Activated CD4-positive, alpha-beta memory T cell treated with anti-CD3 and anti-CD28 coated beads for 36 hours (primary cell): ENCODE data around the gene RHOBTB3. TPM values are rescaled to one million over a fixed set of nuclear protein-coding genes. Genes with fewer than 3 reads are reported as not detected.

Source experiments
- CTCF ChIA-PET: fragments of 350-600 bp; sonication (Branson Sonifier 250); formaldehyde crosslinking; loops from one replicate; lab custom pipeline; 2021; ENCODE audit warnings: antibody characterized with exemption, inconsistent platforms; lab: Charles Lee
- POLR2A ChIA-PET: fragments of 350-600 bp; sonication (Branson Sonifier 250); formaldehyde crosslinking; loops from one replicate; lab custom pipeline; 2021; ENCODE audit warnings: antibody characterized with exemption; lab: Charles Lee
- DNase-seq: peaks from one replicate; pipeline ENCODE4 v3.0.0-alpha.2; 2020
- H3K27ac Mint-ChIP-seq: one replicate; pipeline ENCODE4 v1.8.0; 2021; ENCODE audit warnings: mixed read lengths
- H3K27me3 Mint-ChIP-seq: one replicate; pipeline ENCODE4 v1.8.0; 2021; ENCODE audit warnings: mixed read lengths
- H3K36me3 Mint-ChIP-seq: one replicate; pipeline ENCODE4 v1.8.0; 2021; ENCODE audit warnings: mixed read lengths
- H3K4me1 Mint-ChIP-seq: one replicate; pipeline ENCODE4 v1.8.0; 2021; ENCODE audit warnings: low read depth, mixed read lengths
- H3K4me3 Mint-ChIP-seq: one replicate; pipeline ENCODE4 v1.8.0; 2021; ENCODE audit warnings: mild to moderate bottlenecking, mixed read lengths
- H3K9me3 Mint-ChIP-seq: one replicate; pipeline ENCODE4 v1.8.0; 2021; ENCODE audit warnings: mixed read lengths
- intact Hi-C: fragments of 100-400 bp; cut with micrococcal nuclease; formaldehyde crosslinking; loops from one replicate; pipeline ENCODE4 v1.15.1; 2023
- total RNA-seq, 2 experiments: library from RNA; stranded (reverse); gene quantifications; one replicate each; pipeline ENCODE4 v1.2.3, GENCODE V29; 2021

The RHOBTB3 gene
- total RNA-seq, 2 experiments from 2014 or later: 0.75 to 0.97 TPM

GRCh38 chr5:95739857-95740256 lies 8.7 kb downstream of the RHOBTB3 start:
- Mint-ChIP-seq H3K27me3 (peaks cover 11% of the 10 kb centered on the region), H3K9me3 (no peaks in the 10 kb centered on the region), H3K4me1 (peaks cover 2% of the 10 kb centered on the region), H3K4me3 (no peak overlapping the region), H3K36me3 (no peaks in the 10 kb centered on the region), H3K27ac (no peak overlapping the region)
- DNase-seq: no peak
- ChIA-PET CTCF (no interaction called here), POLR2A (no interaction called here)
- intact Hi-C loops: no loop called here

GRCh38 chr5:95741458-95741857 lies 10.3 kb downstream of the RHOBTB3 start:
- POLR2A ChIA-PET: no interaction called here
- DNase-seq: no peak

GRCh38 chr5:95743232-95743631 lies 12.1 kb downstream of the RHOBTB3 start:
- intact Hi-C loops: no loop called here
- ChIA-PET CTCF (no interaction called here), POLR2A (no interaction called here)
- Mint-ChIP-seq H3K36me3 (no peaks in the 10 kb centered on the region), H3K4me3 (no peak overlapping the region), H3K27me3 (peaks cover 3% of the 10 kb centered on the region), H3K27ac (no peak overlapping the region), H3K4me1 (peaks cover 8% of the 10 kb centered on the region), H3K9me3 (no peaks in the 10 kb centered on the region)
- DNase-seq: no peak

More at GRCh38 chr5:95741458-95741857, 10.3 kb downstream of the RHOBTB3 start:
- Mint-ChIP-seq H3K27ac (no peak overlapping the region), H3K36me3 (no peaks in the 10 kb centered on the region), H3K4me3 (no peak overlapping the region), H3K27me3 (peaks cover 5% of the 10 kb centered on the region), H3K9me3 (no peaks in the 10 kb centered on the region), H3K4me1 (peaks cover 4% of the 10 kb centered on the region)
- CTCF ChIA-PET: interaction anchor here (0.7 to 1.5 kb wide), 2 partner anchors 40 to 78 kb away, joined by 3 to 4 read pairs; no protein-coding TSS in a partner anchor
- intact Hi-C loops: no loop called here

DNA sequence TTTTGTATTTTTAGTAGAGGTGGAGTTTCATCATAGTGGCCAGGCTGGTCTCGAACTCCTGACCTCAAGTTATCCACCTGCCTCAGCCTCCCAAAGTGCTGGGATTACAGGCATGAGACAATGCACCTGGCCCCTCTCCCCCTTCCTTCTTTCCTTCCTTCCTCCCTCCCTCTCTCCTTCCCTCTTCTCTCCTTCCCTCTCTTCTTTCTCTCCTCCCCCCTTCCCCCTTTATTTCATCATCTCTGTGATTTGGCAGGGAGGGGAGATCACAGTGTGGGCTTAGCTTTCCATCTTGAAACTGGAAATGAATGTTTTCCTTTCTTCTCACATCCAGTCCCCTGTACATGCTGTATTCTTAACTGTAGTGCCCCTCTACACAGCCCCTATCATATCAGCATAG lies 12.7 kb downstream of the RHOBTB3 start:
- no peak for DNase-seq
- ChIA-PET CTCF (no interaction called here), POLR2A (interaction anchor here (0.7 kb wide), 1 partner anchor 97 kb away, joined by 3 read pairs; the partner anchor contains the start of gene RFESD)
- H3K4me3 Mint-ChIP-seq: no peak overlapping the region
- no peak overlapping the region for H3K27ac Mint-ChIP-seq
- peaks cover 8% of the 10 kb centered on the region for H3K4me1 Mint-ChIP-seq
- intact Hi-C loops: no loop called here
- no peaks in the 10 kb centered on the region for H3K9me3 Mint-ChIP-seq
- H3K27me3 Mint-ChIP-seq: peaks cover 3% of the 10 kb centered on the region
- H3K36me3 Mint-ChIP-seq: no peaks in the 10 kb centered on the region

DNA sequence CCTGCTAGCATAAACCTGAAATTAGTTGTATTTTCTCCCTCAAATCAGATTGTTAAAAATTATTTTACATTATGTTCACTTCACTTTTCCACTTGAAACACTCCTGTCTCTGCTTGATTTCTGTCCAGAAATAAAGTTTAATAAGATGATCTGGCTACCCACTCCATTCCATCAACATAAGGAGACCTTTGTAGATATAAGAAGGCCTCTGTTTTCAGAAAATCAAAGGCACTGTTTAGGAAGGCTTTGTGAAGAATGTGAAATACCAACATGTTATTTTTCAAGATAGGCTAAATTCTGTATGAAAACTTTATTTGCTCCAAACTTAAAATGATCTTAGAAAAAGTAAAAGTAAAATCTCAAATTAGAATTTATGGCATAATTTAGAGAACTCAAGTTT lies 15.1 kb downstream of the RHOBTB3 start:
- intact Hi-C loops: no loop called here
- Mint-ChIP-seq H3K36me3 (no peaks in the 10 kb centered on the region), H3K4me3 (no peak overlapping the region), H3K27me3 (peaks cover 3% of the 10 kb centered on the region), H3K4me1 (peaks cover 6% of the 10 kb centered on the region), H3K27ac (no peak overlapping the region), H3K9me3 (no peaks in the 10 kb centered on the region)
- POLR2A ChIA-PET: no interaction called here
- CTCF ChIA-PET: interaction anchor here (2.4 kb wide), 1 partner anchor 35 kb away, joined by 8 read pairs; no protein-coding TSS in a partner anchor
- DNase-seq: no peak

- H3K4me1 Mint-ChIP-seq: peaks cover 6% of the 10 kb centered on the region
- ChIA-PET CTCF (interaction anchor here (2.4 kb wide), 1 partner anchor 34 kb away, joined by 8 read pairs; no protein-coding TSS in a partner anchor), POLR2A (no interaction called here)
- H3K27me3 Mint-ChIP-seq: peaks cover 3% of the 10 kb centered on the region
- no peak overlapping the region for H3K27ac Mint-ChIP-seq
- no peak overlapping the region for H3K4me3 Mint-ChIP-seq
- intact Hi-C loops: no loop called here
- H3K9me3 Mint-ChIP-seq: no peaks in the 10 kb centered on the region
- no peak for DNase-seq
- no peaks in the 10 kb centered on the region for H3K36me3 Mint-ChIP-seq
Observed at GRCh38 chr5:95746722-95747679, 15.9 kb downstream of the RHOBTB3 start.

- no peak overlapping the region for H3K4me3 Mint-ChIP-seq
- no peaks in the 10 kb centered on the region for H3K36me3 Mint-ChIP-seq
- H3K4me1 Mint-ChIP-seq: peaks cover 6% of the 10 kb centered on the region
- no peaks in the 10 kb centered on the region for H3K9me3 Mint-ChIP-seq
- peaks cover 3% of the 10 kb centered on the region for H3K27me3 Mint-ChIP-seq
- no peak overlapping the region for H3K27ac Mint-ChIP-seq
- intact Hi-C loops: no loop called here
- CTCF ChIA-PET: interaction anchor here (0.7 to 1.0 kb wide), 2 partner anchors 31 to 589 kb away, joined by 3 to 5 read pairs; no protein-coding TSS in a partner anchor
- DNase-seq: no peak
- POLR2A ChIA-PET: no interaction called here
Observed at GRCh38 chr5:95748133-95748532, 17.0 kb downstream of the RHOBTB3 start.

DNA sequence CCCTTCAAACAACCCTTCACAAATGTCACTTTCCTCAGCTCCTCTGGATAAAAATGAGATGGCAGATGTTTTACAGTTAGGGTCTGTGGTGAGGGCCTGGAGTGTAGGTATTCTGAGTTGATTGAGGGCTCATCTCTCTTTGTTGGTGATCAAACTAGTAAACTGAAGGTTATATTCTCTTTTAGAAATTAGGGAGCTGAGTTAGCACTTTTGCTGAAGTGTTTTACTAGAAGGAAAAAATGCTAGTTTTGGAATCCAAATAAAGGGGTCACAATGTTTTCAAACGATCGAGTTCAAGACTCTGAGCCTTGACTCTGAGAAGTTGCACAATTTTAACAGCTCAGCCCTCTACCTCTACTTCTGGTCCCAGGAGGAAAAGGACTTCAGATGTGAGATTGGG lies 23.4 kb downstream of the RHOBTB3 start:
- DNase-seq: no peak
- no peaks in the 10 kb centered on the region for H3K9me3 Mint-ChIP-seq
- ChIA-PET CTCF (no interaction called here), POLR2A (no interaction called here)
- no peaks in the 10 kb centered on the region for H3K27me3 Mint-ChIP-seq
- no peak overlapping the region for H3K27ac Mint-ChIP-seq
- H3K4me1 Mint-ChIP-seq: no peaks in the 10 kb centered on the region
- H3K36me3 Mint-ChIP-seq: no peaks in the 10 kb centered on the region
- H3K4me3 Mint-ChIP-seq: no peak overlapping the region
- intact Hi-C loops: no loop called here

- no peak overlapping the region for H3K27ac Mint-ChIP-seq
- intact Hi-C loops: no loop called here
- H3K9me3 Mint-ChIP-seq: no peaks in the 10 kb centered on the region
- ChIA-PET POLR2A (interaction anchor here (0.6 kb wide), 1 partner anchor 44 kb away, joined by 3 read pairs; no protein-coding TSS in a partner anchor), CTCF (interaction anchor here (1.3 to 1.4 kb wide), 2 partner anchors 22 to 49 kb away, joined by 3 to 5 read pairs; no protein-coding TSS in a partner anchor)
- H3K4me3 Mint-ChIP-seq: no peak overlapping the region
- peaks cover 2% of the 10 kb centered on the region for H3K27me3 Mint-ChIP-seq
- no peaks in the 10 kb centered on the region for H3K36me3 Mint-ChIP-seq
- DNase-seq: no peak
- peaks cover 23% of the 10 kb centered on the region for H3K4me1 Mint-ChIP-seq
Observed at GRCh38 chr5:95759005-95759404, 27.9 kb downstream of the RHOBTB3 start.

DNA sequence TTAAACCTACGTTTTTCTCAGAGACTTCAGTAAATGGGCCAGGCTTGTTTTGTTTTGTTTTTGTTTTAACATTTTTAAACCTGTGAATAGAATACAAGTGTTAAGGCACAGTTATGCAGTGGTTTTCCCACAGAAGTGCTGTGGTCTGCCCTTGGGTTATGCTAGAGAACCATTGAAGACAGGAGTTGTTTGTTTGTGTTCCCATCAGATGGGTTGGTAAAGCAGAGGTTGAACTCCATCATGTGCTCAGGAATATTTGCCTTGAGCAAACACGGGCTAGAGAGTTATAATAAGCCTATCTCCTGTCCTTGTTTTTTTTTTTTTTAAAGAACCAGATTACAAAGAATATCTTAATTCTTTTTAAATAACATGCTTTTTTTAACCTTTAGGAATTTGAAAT lies 28.5 kb downstream of the RHOBTB3 start:
- Mint-ChIP-seq H3K9me3 (no peaks in the 10 kb centered on the region), H3K36me3 (no peaks in the 10 kb centered on the region), H3K4me1 (peaks cover 23% of the 10 kb centered on the region), H3K27me3 (peaks cover 4% of the 10 kb centered on the region), H3K4me3 (no peak overlapping the region), H3K27ac (no peak overlapping the region)
- ChIA-PET POLR2A (interaction anchor here (0.7 to 0.9 kb wide), 2 partner anchors 20 to 41 kb away, joined by 3 to 4 read pairs; no protein-coding TSS in a partner anchor), CTCF (interaction anchor here (0.7 to 1.4 kb wide), 2 partner anchors 21 to 95 kb away, joined by 3 to 5 read pairs; no protein-coding TSS in a partner anchor)
- intact Hi-C loops: loop anchor here (1.0 to 5.0 kb wide), 7 partner anchors 47 to 523 kb away; no protein-coding TSS in a partner anchor
- no peak for DNase-seq

DNA sequence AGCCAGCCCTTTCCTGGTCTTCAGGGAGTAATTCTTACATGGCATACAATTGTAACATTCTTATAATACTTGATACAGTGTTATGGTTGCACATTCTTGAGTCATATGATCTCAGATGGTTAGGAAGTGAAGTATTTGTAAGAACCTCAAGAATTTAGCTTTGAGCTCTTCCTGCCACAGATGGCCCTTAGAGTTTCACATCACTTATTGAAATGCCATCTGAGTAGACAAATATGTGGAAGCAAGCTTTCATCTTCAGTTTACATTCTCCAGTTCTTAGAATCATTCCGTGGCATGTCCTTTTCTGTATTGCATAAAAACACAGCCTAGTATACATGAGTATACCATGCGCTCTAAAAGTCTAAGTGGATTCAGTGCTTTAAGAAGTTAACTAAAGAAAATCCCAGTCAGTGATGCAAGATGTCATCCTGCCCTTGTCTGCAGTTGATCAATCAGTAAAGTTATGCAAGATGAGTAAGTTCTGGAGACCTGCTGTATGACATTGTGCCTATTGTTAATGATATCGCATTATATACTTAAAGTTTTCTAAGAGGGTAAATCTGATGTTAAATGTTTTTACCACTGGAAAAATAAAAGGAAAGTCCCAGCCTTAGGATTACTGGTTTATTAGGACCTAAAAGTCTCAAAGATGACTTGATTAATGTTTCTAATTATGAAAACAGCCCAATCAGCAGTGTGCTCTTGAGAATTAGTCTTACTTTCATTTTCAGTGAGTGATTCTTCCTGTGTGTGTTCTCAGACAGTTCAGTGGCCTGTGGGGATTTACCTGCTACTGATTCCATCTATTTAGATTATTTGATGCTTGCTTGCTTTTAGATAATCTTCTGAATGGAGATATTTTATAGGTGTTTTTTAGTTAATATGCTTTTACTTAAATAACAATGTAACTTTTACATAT lies 29.4 kb downstream of the RHOBTB3 start:
- Mint-ChIP-seq H3K9me3 (no peaks in the 10 kb centered on the region), H3K4me3 (peak overlapping the region; percentile 57), H3K27me3 (peaks cover 4% of the 10 kb centered on the region), H3K27ac (peak overlapping the region; percentile 64), H3K4me1 (peaks cover 23% of the 10 kb centered on the region), H3K36me3 (no peaks in the 10 kb centered on the region)
- intact Hi-C loops: loop anchor here (1.0 to 5.0 kb wide), 7 partner anchors 48 to 522 kb away; no protein-coding TSS in a partner anchor
- CTCF ChIA-PET: interaction anchor here (0.7 kb wide), 1 partner anchor 96 kb away, joined by 3 read pairs; no protein-coding TSS in a partner anchor
- no peak for DNase-seq
- POLR2A ChIA-PET: interaction anchor here (0.7 to 0.9 kb wide), 2 partner anchors 19 to 42 kb away, joined by 3 to 4 read pairs; no protein-coding TSS in a partner anchor
